NCI-H2227 (cell line): Measurements from ENCODE around the gene HAUS3.

Experiments used
- DNase-seq: peaks from one replicate; lab custom pipeline; 2025; ENCODE audit not compliant: unreplicated experiment; lab: John Stamatoyannopoulos, UW

The HAUS3 gene

GRCh38 chr4:2264481-2265041 lies 22.6 kb upstream of the HAUS3 start:
- no peak for DNase-seq

- DNase-seq: no peak
These were observed 22.0 kb upstream of the HAUS3 start for GRCh38 chr4:2263926-2264321.

GRCh38 chr4:2262944-2263250 lies 21.0 kb upstream of the HAUS3 start:
- no peak for DNase-seq

GRCh38 chr4:2262145-2262943 lies 20.4 kb upstream of the HAUS3 start:
- DNase-seq: peak; percentile 97

GRCh38 chr4:2261853-2262144 lies 19.9 kb upstream of the HAUS3 start, which contains the start of gene MXD4:
Gene MXD4 (minus strand): TSS chr4:2262109. CDS start chr4:2261980, 129 bp downstream.
- DNase-seq: no peak

GRCh38 chr4:2261110-2261852 lies 19.4 kb upstream of the HAUS3 start:
- DNase-seq: peak; percentile 33

GRCh38 chr4:2260344-2261109 lies 18.6 kb upstream of the HAUS3 start:
- no peak for DNase-seq

- no peak for DNase-seq
These were observed 17.8 kb upstream of the HAUS3 start for GRCh38 chr4:2259541-2260343.

- DNase-seq: no peak
These were observed 17.2 kb upstream of the HAUS3 start for GRCh38 chr4:2259036-2259540.

GRCh38 chr4:2258091-2259035 lies 16.4 kb upstream of the HAUS3 start:
- DNase-seq: no peak

- DNase-seq: no peak
These were observed 15.6 kb upstream of the HAUS3 start for GRCh38 chr4:2257361-2258081.

GRCh38 chr4:2256781-2257191 lies 14.9 kb upstream of the HAUS3 start:
- no peak for DNase-seq

GRCh38 chr4:2256156-2256731 lies 14.3 kb upstream of the HAUS3 start:
- DNase-seq: no peak

- DNase-seq: no peak
These were observed 13.7 kb upstream of the HAUS3 start for GRCh38 chr4:2255501-2256155.

GRCh38 chr4:2254665-2255500 lies 13.0 kb upstream of the HAUS3 start:
- no peak for DNase-seq

GRCh38 chr4:2253160-2254084 lies 11.5 kb upstream of the HAUS3 start:
- no peak for DNase-seq
